Ascending aorta (tissue), 2 donors: ENCODE measurements around the gene PTGDS. TPM values are rescaled to one million over a fixed set of nuclear protein-coding genes. Genes with fewer than 3 reads are reported as not detected.

Experiments used
- DNase-seq, 2 donors: peaks; one replicate each; pipeline ENCODE4 v3.0.0-alpha.2; 2019; ENCODE audit warnings: low spot score in 2 of 2
- H3K27ac ChIP-seq, 2 donors: fragments of 200-600 bp; sonication (generic); one replicate each; pipeline ENCODE4 v1.5.1; 2016 to 2017; ENCODE audit warnings: mild to moderate bottlenecking in 1 of 2
- H3K27me3 ChIP-seq: fragments of 200-600 bp; sonication (generic); one replicate; pipeline ENCODE4 v1.5.1; 2017
- H3K36me3 ChIP-seq, 2 donors: fragments of 200-600 bp; sonication (generic); one replicate each; pipeline ENCODE4 v1.5.1; 2016
- H3K4me1 ChIP-seq, 2 donors: fragments of 200-600 bp; sonication (generic); one replicate each; pipeline ENCODE4 v1.5.1; 2016 to 2017; ENCODE audit warnings: mild to moderate bottlenecking in 1 of 2
- H3K4me3 ChIP-seq, 2 donors: fragments of 200-600 bp; sonication (generic); one replicate each; pipeline ENCODE4 v1.5.1; 2016 to 2017; ENCODE audit warnings: mild to moderate bottlenecking in 1 of 2
- H3K9me3 ChIP-seq, 2 donors: fragments of 200-600 bp; sonication (generic); one replicate each; pipeline ENCODE4 v1.5.1; 2016
- intact Hi-C: fragments of 100-400 bp; cut with DNase I; formaldehyde crosslinking; loops from one replicate; pipeline ENCODE4 v1.15.1; 2023
- total RNA-seq: library from RNA; depleted of rRNA; stranded (reverse); fragments of >200 nt; gene quantifications from one replicate; pipeline ENCODE4 v1.1.0, GENCODE V29; 2016
- TF ChIP-seq, protein P1 (sequence below), 3 experiments: fragments of 200-600 bp in 2 of 3; fragments of 450-650 bp in 1 of 3; sonication (generic) in 2 of 3; IDR thresholded peaks; one replicate each; pipeline ENCODE4 v1.5.1; 2016 to 2019; ENCODE audit warnings: antibody characterized with exemption in 3 of 3, mild to moderate bottlenecking in 1 of 3, moderate library complexity in 1 of 3

PTGDS gene
- total RNA-seq, 1 donor from 2014 or later = 68.3 TPM

DNA sequence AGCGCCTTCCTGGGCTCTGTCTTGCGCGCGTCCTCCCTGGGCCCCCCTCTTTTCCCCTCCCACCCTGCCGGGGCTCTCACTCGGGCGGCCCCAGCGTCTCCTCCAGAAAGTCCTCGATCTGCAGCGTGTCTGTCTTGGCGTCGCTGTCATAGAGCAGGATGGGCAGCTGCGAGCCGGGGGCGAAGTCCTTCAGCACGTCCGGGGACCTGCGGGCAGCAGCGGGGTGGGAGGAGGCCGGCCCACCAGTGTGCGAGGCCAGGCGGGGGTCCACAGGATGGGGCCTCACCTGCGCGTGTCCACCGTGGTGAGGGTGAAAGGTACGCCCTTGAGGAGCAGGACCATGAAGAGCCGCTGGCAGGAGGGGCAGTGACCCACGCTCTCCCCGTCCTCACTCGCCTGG is 18.1 kb downstream of the PTGDS start:
- Histone ChIP-seq H3K4me1 (peaks cover 21 to 29% of the 10 kb centered on the region in 2 donors), H3K4me3 (peak overlapping the region; percentile 27 to 52), H3K27ac (peak overlapping the region; percentile 60 to 67), H3K27me3 (no peaks in the 10 kb centered on the region), H3K36me3 (no peaks in the 10 kb centered on the region), H3K9me3 (no peaks in the 10 kb centered on the region)
- TF ChIP-seq, protein P1, sequence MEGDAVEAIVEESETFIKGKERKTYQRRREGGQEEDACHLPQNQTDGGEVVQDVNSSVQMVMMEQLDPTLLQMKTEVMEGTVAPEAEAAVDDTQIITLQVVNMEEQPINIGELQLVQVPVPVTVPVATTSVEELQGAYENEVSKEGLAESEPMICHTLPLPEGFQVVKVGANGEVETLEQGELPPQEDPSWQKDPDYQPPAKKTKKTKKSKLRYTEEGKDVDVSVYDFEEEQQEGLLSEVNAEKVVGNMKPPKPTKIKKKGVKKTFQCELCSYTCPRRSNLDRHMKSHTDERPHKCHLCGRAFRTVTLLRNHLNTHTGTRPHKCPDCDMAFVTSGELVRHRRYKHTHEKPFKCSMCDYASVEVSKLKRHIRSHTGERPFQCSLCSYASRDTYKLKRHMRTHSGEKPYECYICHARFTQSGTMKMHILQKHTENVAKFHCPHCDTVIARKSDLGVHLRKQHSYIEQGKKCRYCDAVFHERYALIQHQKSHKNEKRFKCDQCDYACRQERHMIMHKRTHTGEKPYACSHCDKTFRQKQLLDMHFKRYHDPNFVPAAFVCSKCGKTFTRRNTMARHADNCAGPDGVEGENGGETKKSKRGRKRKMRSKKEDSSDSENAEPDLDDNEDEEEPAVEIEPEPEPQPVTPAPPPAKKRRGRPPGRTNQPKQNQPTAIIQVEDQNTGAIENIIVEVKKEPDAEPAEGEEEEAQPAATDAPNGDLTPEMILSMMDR (IDR thresholded peaks at IDR 0.05) = no peak
- intact Hi-C loops = loop anchor here (5.0 kb wide), 1 partner anchor 108 kb away; the partner anchor contains the start of gene TRAF2
- no peak for DNase-seq

DNA sequence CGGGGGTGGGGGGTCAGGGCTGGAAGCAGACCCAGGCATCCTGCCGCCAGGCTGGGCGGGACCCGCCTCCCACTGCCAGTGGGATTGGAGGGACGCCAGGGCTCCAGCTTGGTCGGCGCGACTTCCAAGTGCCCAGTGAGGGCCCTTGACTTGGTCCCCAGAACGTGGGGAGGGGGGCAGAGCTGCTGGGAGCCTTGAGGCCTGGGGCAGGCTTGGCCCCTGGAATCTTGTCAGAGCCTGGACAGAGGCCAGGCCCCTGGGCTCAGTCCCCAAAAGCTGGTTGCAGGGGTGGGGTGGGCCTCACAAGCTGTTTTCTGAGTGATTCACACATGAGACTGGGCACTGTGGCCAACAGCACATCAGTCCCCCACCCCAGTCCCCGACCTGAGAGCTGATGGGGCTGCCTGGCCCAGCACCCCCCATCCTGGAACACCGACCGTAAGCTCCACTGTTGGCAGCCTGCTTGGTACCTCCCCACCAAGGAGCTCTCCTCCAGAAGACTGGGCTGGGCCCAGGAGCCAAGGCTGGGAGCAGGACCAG is 18.5 kb downstream of the PTGDS start:
- intact Hi-C loops = loop anchor here (5.0 kb wide), 1 partner anchor 109 kb away; the partner anchor contains the start of gene TRAF2
- Histone ChIP-seq H3K4me3 (peak overlapping the region; percentile 27 to 52), H3K27me3 (no peaks in the 10 kb centered on the region), H3K27ac (peak overlapping the region; percentile 60 to 67), H3K4me1 (peaks cover 21 to 29% of the 10 kb centered on the region in 2 donors), H3K36me3 (no peaks in the 10 kb centered on the region), H3K9me3 (no peaks in the 10 kb centered on the region)
- DNase-seq = no peak
- TF ChIP-seq, protein P1 (IDR thresholded peaks at IDR 0.05) = no peak

DNA sequence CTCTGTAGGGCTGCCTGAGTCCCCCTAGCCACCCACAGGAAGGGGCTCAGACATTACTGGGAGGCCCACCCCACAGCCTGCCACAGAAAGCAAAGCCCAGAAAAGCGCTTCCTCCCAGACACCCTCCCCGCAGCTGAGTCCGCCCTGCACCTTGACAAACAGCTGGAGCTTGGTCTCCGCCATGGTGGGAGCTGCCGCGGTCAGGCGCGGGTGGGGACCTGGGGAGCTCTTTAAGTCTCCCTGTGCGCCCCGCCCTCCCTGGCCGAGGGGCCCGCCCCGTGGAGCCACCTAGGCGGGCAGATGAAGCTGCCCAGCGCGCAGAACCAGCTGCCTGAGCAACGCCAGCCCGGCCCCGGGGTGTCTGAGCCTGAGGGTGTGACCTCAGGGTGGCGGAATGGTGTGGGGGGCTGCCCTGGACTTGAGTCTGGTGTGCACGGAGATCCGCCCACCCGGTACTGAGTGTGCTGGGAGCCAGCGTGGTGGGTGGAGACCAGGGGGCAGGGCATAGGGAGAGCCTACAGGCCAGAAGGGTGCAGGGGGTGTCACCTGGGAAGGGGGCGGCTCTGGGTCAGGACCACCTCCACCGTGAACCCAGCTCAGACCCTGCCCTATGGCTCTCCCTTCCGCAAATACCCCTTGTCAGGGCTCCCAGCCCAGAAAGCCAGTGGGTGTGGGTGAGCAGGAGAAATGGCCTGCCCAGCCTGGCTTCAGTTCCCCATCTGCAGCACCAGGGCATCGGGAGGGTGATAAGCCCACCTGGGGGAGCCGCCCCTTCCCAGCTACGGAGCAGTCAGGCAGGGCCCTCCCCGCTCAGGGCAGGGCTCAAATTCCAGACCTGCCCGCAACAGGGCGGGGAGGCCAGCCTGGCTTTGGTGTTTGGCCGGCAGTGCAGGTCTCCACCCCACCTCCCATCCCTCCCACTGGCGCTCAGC is 19.3 kb downstream of the PTGDS start, which contains the start of gene CLIC3:
TSS of gene CLIC3 (minus strand) at position 208 of the 932 bp plus-strand sequence. CDS start at position 183, 25 bp downstream.
- DNase-seq = no peak
- H3K4me1 ChIP-seq = peaks cover 21 to 29% of the 10 kb centered on the region in 2 donors
- H3K36me3 ChIP-seq = no peaks in the 10 kb centered on the region
- intact Hi-C loops = loop anchor here (5.0 kb wide), 1 partner anchor 109 kb away; the partner anchor contains the start of gene TRAF2
- no peaks in the 10 kb centered on the region for H3K27me3 ChIP-seq
- TF ChIP-seq, protein P1 (IDR thresholded peaks at IDR 0.05) = no peak
- H3K9me3 ChIP-seq = no peaks in the 10 kb centered on the region
- H3K27ac ChIP-seq = peak within 1 kb of the TSS; percentile 60 to 67
- H3K4me3 ChIP-seq = peak within 1 kb of the TSS; percentile 27 to 52

DNA sequence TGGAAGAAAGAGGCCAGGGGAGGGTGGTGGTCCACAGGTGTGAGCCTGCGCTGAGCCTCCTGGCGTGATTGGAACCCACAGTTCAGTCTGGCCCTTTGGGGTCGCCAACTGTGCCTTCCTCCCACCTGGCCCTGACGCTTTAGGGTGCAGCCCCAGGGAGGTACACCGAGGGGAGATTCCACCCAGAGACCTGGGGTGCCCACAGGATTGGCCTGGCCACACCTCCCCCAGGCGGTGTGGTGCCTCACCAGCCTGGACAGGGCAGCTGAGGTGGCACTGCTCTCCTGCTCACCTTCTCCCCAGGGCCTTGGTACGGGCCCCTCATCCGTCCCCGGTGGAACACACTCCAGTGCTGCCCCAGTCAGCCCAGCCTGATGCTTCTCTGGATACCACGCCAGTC is 20.1 kb downstream of the PTGDS start:
- DNase-seq = no peak
- no peaks in the 10 kb centered on the region for H3K9me3 ChIP-seq
- intact Hi-C loops = loop anchor here (5.0 kb wide), 1 partner anchor 110 kb away; the partner anchor contains the start of gene TRAF2
- peak overlapping the region in 1 of 2 donors; percentile 5 for H3K27ac ChIP-seq
- H3K27me3 ChIP-seq = no peaks in the 10 kb centered on the region
- H3K4me3 ChIP-seq = no peak overlapping the region
- H3K36me3 ChIP-seq = no peaks in the 10 kb centered on the region
- H3K4me1 ChIP-seq = peaks cover 21 to 29% of the 10 kb centered on the region in 2 donors
- TF ChIP-seq, protein P1 (IDR thresholded peaks at IDR 0.05) = no peak

DNA sequence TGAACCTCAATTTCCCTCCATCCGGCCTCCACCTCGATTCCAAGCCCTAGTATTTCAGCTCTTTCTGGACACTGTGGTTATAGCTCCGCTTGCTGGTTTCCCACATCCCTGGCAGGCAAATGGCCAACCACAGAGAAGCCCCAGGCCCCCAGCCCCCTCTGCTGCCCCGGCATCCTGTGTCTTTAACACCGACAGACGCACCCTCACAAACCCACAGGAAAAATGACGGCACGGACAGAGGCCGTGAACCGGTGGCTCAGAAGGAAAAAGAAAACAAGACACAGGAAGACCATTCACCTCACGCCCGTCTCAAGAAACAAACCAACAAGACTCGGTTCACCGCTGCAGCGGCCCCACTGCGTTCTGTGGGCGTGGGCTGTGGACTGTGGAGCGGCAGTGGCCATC is 20.5 kb downstream of the PTGDS start:
- TF ChIP-seq, protein P1 (IDR thresholded peaks at IDR 0.05) = no peak
- DNase-seq = no peak
- intact Hi-C loops = loop anchor here (5.0 kb wide), 1 partner anchor 111 kb away; the partner anchor contains the start of gene TRAF2
- Histone ChIP-seq H3K36me3 (no peaks in the 10 kb centered on the region), H3K4me3 (no peak overlapping the region), H3K4me1 (peaks cover 17 to 26% of the 10 kb centered on the region in 2 donors), H3K27me3 (no peaks in the 10 kb centered on the region), H3K9me3 (no peaks in the 10 kb centered on the region), H3K27ac (peak overlapping the region in 1 of 2 donors; percentile 5)
